ENCODE results near the gene DGCR8.
A peak's percentile ranks its signal among the peaks of the same experiment; 100 is the strongest.

DGCR8 gene

GRCh38 chr22:20111689-20112622 is 31.9 kb downstream of the DGCR8 start:
- DNase-seq, result peak; percentile 28

DNA sequence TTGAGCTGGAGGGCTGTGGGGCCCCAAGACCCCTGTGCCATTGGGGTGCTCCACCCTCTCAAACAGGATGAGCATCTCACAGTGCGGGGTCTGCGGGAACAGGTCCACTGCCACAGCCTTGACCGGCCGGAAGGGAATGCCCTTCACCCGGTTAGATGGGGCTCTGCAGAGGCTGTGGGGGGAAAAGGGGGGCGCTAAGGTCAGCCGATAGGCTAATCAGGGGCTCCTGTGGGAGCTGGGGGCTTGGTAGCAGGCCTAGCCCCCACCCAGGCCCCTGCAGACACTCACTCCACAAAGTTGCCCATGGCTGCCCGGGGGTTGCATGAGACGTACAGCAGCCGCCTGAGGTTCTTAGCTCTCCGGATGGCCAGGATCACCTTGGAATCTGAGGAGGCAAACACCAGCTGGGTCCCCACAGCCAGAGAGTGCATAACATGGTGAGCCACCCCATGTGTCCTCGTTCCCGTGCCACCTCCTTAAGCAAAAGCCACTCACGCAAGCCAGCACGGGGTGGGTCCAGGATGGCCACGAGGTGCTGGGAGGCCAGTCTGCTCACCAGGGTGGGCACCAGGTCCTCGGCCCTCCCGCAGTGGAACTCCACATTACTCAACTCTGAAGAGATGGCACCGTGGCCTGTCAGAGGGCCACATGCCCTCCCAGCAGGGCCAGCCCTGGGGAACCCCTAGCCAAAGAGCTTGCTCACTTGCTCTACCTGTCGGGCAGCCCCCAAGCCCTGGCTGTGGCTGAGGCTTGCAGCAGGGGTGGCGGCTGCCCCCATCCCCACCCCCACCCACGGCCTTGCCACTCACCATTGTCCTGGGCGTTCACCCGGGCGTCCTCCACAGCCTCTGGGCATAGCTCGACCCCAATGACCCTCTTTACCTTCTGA is 32.8 kb downstream of the DGCR8 start:
- peak; percentile 13 for DNase-seq

- DNase-seq, result peak; percentile 7
Observed at GRCh38 chr22:20113551-20114310, 33.7 kb downstream of the DGCR8 start.

DNA sequence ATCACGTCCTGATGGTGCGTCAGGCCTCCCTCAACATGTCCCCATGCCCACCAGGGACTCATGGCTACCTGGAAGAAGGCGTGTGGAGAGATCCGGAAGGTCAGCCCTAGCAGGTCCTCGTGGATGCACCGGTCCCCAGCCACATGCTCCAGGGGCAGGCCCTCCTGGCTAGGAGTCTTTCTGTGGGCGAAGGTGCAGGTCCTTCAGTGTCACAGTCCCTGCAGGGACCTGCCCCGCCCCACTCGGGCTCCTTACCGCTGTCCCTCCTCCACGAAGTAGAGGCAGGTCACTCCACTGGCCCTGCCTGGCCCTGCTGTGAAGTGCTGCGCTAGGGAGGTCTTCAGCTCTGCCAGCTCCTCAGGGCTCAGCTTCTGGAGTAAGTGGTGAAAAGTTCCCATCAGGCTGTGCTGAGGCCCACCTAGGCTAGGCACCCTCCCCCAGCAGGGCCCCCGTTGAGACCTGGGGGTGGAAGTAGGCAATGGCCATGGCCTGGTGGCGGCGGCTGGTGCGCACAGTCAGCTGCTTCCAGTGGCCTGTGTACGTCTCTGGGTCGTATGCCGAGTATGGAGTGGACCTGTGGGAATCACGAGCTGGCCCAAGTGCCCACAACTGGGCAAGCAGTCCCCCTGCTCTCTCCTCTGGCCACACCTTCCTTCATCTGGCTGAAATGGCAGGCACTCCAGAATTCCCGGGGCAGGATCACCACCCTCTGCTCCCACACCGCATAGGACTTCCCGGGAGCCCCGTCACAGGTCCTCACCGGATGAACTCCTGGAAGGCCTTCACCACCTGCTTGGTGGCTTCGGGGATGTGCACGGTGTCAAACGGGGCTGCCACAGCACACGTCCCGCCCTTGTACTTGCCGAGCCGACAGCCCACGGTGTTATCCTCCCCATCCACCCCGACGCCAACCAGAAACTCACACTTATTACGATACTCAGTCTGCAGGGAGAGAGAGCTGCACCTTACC is 34.8 kb downstream of the DGCR8 start:
- no peak for DNase-seq

DNA sequence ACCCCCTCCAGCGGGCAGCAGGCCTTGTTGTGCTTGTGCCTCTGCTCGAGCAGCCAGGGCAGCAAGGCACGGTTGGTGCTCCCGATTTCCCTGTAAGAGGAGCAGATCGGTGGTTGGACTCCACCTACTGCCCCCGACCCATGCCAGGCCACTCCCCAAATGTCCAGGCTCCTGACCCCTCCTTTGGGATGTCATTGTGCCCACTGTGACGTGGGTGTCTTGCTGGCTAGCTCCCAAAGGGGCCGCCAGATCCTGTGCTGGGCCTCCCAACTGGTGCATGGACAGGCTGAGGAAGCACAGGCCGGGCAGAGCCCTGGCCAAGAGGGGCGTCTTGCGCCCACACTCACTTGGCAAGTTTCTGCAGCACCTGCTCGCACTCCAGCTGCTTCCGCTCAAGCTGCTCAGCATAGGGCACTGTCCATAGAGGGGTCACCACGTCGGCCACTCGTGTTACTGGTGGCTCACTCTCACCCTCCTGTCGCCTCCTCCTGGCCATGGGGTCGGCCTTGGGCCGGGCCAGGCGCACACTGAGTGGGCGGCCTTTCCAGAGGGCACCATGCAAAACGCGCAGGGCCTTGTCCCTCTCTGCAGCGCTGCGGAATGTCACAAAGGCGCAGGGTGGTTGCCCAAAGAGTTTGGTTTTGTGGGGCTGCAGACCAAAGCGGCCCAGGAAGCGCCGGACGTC is 35.8 kb downstream of the DGCR8 start, which contains the start of gene RANBP1:
Gene RANBP1, plus strand, starts transcription at position 414 of the 685 bp plus-strand sequence. Its CDS starts 81 bp downstream, at position 495.
- peak; percentile 12 for DNase-seq

GRCh38 chr22:20116376-20116950 is 36.4 kb downstream of the DGCR8 start:
- DNase-seq, result no peak

GRCh38 chr22:20116951-20117632 is 37.1 kb downstream of the DGCR8 start, which contains the start of gene TRMT2A:
TSS of gene TRMT2A (minus strand) at chr22:20117226. CDS start at chr22:20116906, 320 bp downstream.
- peak; percentile 99 for DNase-seq

DNA sequence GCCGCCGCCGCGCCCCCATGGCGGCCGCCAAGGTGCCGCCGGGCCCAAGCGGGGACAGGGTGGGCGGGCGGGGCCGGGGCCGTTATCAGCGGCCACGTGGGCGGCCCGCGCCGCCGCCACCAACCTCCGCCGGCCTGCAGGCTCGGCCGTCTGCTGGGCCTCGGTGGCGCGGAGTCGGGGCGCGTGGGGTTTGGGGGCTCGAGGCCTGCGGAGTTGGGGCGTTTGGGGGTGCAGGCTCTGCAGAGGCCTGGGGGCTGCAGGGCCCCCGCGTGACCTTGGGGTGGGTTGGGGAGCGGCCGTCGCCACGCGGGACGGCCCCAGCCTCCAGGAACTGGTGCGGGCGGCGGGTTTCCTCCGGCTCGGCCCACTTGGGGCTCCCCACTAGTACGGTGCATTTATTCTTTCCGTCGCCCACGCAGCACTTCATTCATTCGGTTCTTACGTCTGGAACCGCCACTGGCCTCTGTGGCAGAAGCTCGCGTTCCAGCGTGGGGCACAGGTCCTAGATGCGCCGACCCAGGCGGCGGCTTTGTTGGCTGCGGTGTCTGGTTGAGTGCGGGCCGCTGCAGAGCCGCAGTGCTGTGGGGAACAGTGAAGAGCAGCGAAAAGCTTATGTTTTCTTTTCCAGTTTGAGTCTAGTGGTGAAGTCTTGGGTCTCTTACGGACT is 37.7 kb downstream of the DGCR8 start:
- peak; percentile 60 for DNase-seq

DNA sequence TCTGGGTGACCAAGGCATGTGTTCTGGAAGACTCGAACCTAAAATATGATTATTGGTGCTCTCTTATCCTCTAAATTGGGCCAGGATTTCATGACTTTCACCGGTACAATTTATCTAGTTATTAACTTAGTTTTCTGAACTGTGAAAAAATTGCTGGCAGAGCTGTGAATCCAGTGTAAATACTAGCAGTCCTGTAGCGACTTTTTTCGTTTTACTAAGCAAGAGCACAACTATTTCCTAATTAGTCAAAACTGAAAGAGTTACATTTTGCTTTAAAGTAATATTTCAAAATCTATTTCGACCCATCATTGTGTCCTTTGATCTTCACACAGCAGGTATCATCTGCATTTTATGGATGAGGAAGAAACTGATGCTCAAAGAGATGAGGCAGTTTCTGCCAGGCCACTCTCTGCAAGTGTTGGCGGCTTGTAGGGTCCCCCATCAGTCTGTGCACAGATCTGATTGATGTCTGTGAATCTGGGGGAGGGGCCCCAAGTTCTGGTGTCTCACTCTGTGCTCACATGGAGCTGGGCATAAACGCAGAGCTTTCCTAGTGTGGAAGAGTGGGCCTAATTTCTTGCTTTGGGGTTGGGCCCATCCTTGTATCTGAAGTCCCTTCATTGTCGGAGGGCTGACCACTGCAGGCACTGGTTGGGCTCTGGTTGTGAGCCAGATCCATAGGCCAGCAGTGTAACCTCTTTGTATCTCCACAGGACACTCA is 38.4 kb downstream of the DGCR8 start:
- peak; percentile 51 for DNase-seq

DNA sequence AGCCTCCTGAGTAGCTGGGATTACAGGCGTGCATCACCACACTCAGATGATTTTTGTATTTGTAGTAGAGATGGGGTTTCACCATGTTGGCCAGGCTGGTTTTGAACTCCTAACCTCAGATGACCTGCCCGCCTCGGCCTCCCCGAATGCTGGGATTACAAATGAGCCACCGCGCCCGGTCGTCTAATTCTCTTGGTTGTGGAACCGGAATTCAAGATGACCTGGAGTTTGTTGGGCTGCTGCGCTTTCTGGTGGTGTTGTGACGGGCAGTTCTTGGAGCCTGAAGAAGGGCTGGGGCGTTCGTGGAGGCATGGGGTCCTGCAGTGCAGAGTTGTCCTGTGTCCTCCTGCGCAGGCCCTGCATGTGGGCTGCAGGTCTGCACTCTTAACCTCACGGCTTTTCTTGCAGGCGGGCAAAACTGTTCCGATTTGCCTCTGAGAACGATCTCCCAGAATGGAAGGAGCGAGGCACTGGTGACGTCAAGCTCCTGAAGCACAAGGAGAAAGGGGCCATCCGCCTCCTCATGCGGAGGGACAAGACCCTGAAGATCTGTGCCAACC is 41.9 kb downstream of the DGCR8 start:
- no peak for DNase-seq

GRCh38 chr22:20123366-20124082 is 43.5 kb downstream of the DGCR8 start:
- DNase-seq, result no peak

DNA sequence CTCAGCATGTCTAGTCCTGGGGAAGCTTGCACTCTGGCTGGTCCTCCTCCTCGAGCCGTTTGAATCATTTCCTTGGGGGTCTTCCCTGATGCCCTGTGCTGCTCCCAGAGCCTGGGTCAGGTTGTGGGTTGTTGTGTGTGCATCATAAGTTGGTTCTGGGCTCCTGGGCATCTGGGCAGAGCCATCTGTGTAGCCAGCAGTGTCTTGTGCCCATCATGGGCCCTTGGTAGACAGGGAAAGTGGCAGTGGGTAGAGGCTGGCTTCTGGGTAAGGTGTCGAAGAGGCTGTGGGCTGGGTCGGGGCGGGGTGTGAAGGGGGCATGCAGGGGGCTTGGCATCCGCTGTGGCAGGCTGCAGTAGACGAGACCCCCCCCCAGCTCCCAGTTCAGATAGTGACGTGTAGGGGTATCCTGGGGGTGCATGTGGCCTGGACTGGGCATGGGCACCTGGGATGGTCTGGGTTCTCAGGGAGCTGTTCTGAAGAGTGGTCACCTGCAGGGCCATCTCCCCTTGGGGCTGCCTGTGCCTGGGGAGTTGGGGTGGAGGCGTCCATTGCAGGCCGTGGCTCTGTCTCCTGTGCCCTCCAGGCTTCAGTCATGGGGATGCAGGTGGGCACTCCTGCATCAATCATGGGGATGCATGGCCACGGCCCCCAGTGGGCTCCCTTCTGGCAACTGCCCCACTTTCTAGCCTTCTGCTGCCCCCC is 44.2 kb downstream of the DGCR8 start:
- DNase-seq, result no peak

GRCh38 chr22:20125201-20126174 is 45.4 kb downstream of the DGCR8 start:
- no peak for DNase-seq

DNA sequence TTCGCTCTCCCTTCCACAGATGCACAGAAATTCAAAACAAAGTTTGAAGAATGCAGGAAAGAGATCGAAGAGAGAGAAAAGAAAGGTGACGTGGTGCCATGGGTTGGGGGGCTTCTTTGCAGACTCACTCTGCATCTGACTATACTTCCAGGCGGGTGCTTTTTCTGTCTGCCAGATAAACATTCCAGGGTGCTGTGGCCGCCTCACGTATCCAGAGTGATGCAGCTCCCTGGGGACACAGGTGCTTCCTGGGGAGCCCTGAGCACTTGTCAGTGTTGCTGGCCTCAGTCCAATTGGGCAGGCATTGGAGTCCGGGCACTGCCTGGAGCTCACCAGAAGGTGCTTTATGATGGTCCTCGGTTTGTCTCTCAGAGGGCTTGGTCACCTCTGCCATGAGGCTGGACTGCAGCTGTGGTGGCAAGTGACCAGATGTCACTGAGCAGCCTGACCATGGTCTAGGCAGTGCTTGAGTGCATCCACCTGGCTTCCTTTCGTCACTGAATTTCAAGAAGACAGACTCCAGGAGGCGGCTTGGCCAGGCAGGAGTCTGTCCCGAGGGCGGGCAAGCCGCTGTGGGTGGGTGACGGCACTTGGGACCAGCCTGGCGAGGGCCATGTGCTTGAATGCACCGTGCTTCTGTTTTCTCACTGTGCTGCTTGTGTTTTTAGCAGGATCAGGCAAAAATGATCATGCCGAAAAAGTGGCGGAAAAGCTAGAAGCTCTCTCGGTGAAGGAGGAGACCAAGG is 46.4 kb downstream of the DGCR8 start:
- DNase-seq, result no peak

Measured in hematopoietic multipotent progenitor cell treated with erythropoietin and hydrocortisone succinate and interleukin-3 and kit ligand, for 4 days (in vitro differentiated cells).